Trophoblast cell (in vitro differentiated cells and primary cell): Measurements from ENCODE around the gene INPPL1.

Experiments
- DNase-seq, 2 donors: peaks; one replicate each; pipeline ENCODE4 v3.0.0-alpha.2; 2016
- H2AFZ ChIP-seq: 2 replicates; pipeline ENCODE4 v1.6.1; 2013; ENCODE audit warnings: low read length, moderate library complexity, mild to moderate bottlenecking; ENCODE audit not compliant: insufficient read depth, poor library complexity
- H2AK5ac ChIP-seq: 2 replicates; pipeline ENCODE4 v1.6.1; 2013; ENCODE audit warnings: mild to moderate bottlenecking, low read length
- H2BK120ac ChIP-seq: 2 replicates; pipeline ENCODE4 v1.6.1; 2013; ENCODE audit warnings: low read length, mild to moderate bottlenecking, moderate library complexity; ENCODE audit not compliant: insufficient read depth, poor library complexity
- H2BK12ac ChIP-seq: 2 replicates; pipeline ENCODE4 v1.6.1; 2013; ENCODE audit warnings: mild to moderate bottlenecking, low read length, moderate library complexity
- H2BK5ac ChIP-seq: 2 replicates; pipeline ENCODE4 v1.6.1; 2013; ENCODE audit warnings: low read length, low read depth, moderate library complexity, mild to moderate bottlenecking; ENCODE audit not compliant: poor library complexity
- H3K14ac ChIP-seq: 2 replicates; pipeline ENCODE4 v1.6.1; 2013; ENCODE audit warnings: mild to moderate bottlenecking, low read length
- H3K18ac ChIP-seq: 2 replicates; pipeline ENCODE4 v1.6.1; 2013; ENCODE audit warnings: mild to moderate bottlenecking, low read length
- H3K23ac ChIP-seq: 2 replicates; pipeline ENCODE4 v1.6.1; 2013; ENCODE audit warnings: low read length
- H3K27ac ChIP-seq: 2 replicates; pipeline ENCODE4 v1.5.1; 2013; ENCODE audit warnings: low read depth, mild to moderate bottlenecking, inconsistent platforms, low read length, moderate library complexity
- H3K27me3 ChIP-seq: 2 replicates; pipeline ENCODE4 v1.6.1; 2013; ENCODE audit warnings: inconsistent platforms, mild to moderate bottlenecking, low read length, moderate library complexity; ENCODE audit not compliant: insufficient read depth
- H3K36me3 ChIP-seq, 2 experiments: 1 replicate in 1 of 2; 2 replicates in 1 of 2; pipeline ENCODE4 v1.6.1; 2013; ENCODE audit warnings: low read length in 2 of 2, mild to moderate bottlenecking in 2 of 2, moderate library complexity in 1 of 2; ENCODE audit not compliant: insufficient read depth in 2 of 2, control insufficient read depth in 1 of 2
- H3K4ac ChIP-seq: 2 replicates; pipeline ENCODE4 v1.6.1; 2013; ENCODE audit warnings: low read depth, mild to moderate bottlenecking, low read length, moderate library complexity
- H3K4me1 ChIP-seq, 2 experiments: 1 replicate in 1 of 2; 2 replicates in 1 of 2; pipeline ENCODE4 v1.6.1; 2013; ENCODE audit warnings: low read length in 2 of 2, mild to moderate bottlenecking in 2 of 2, moderate library complexity in 1 of 2; ENCODE audit not compliant: insufficient read depth in 2 of 2, control insufficient read depth in 1 of 2
- H3K4me2 ChIP-seq: 2 replicates; pipeline ENCODE4 v1.6.1; 2013; ENCODE audit warnings: inconsistent platforms, mild to moderate bottlenecking, low read length, moderate library complexity
- H3K4me3 ChIP-seq: 2 replicates; pipeline ENCODE4 v1.5.1; 2013; ENCODE audit warnings: mild to moderate bottlenecking, low read depth, low read length, inconsistent platforms
- H3K79me1 ChIP-seq: one replicate; pipeline ENCODE4 v1.6.1; 2013; ENCODE audit warnings: low read length
- H3K79me2 ChIP-seq: 2 replicates; pipeline ENCODE4 v1.6.1; 2013; ENCODE audit warnings: low read length, mild to moderate bottlenecking; ENCODE audit not compliant: control insufficient read depth, insufficient read depth, poor library complexity
- H3K9ac ChIP-seq: 2 replicates; pipeline ENCODE4 v1.6.1; 2013; ENCODE audit warnings: mild to moderate bottlenecking, low read length
- H3K9me3 ChIP-seq: 2 replicates; pipeline ENCODE4 v1.6.1; 2013; ENCODE audit warnings: low read depth, mild to moderate bottlenecking, control low read depth, inconsistent platforms, low read length; ENCODE audit not compliant: insufficient read depth
- H4K12ac ChIP-seq: 2 replicates; pipeline ENCODE4 v1.6.1; 2013; ENCODE audit warnings: low read depth, mild to moderate bottlenecking, low read length, moderate library complexity
- H4K8ac ChIP-seq: 2 replicates; pipeline ENCODE4 v1.6.1; 2013; ENCODE audit warnings: low read depth, mild to moderate bottlenecking, low read length, moderate library complexity
- H4K91ac ChIP-seq: one replicate; pipeline ENCODE4 v1.6.1; 2013; ENCODE audit warnings: low read depth, mild to moderate bottlenecking, low read length, moderate library complexity
- WGBS: extraction: QIAGEN DNeasy Blood & Tissue Kit; methylation state at CpG from one replicate; pipeline ENCODE4 v1.1.7; 2013; ENCODE audit warnings: missing lambda C conversion rate; ENCODE audit not compliant: insufficient read length, insufficient coverage; ENCODE audit errors: extremely low coverage; 5-methylcytosine and 5-hydroxymethylcytosine counted together

Gene INPPL1

DNA sequence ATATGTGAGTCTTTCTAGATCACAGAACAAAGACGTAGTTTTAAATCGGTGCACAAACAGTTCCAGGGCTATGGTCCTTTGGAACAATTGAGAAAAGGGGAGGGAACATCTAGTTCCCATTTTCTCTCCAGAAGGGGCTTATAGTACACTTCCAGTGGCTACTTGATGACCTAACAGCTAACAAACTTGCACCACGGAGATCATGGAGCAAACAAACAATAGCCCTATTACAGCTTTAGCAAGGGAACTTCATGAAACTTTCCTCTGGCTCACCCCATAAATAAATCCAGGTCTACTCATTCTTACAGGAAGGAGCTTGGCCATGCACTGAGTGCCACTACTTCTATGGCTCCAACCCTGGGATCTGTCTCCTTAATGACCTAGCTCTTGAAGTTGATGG lies 16.3 kb upstream of the INPPL1 start:
- H3K79me2 ChIP-seq = no peaks in the 10 kb centered on the region
- H3K9me3 ChIP-seq = peaks cover 1% of the 10 kb centered on the region

DNA sequence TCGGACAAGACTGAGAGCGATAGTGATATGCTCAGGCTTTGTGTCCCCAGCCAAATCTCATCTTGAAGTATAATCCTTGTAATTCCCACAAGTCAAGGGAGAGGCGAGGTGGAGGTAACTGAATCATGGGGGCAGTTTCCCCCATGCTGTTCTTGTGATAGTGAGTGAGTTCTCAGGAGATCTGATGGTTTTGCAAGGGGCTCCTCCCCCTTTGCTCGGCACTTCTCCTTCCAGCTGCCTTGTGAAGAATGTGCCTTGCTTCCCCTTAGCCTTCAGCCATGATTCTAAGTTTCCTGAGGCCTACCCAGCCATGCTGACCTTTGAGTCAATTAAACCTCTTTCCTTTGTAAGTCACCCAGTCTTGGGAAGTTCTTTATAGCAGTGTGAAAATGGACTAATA lies 15.5 kb upstream of the INPPL1 start:
- WGBS = no CpG with 5 or more reads among the region's 4 CpGs

More for the DNA sequence above, 16.3 kb upstream of the INPPL1 start:
- no peak for DNase-seq
- H4K8ac ChIP-seq = no peak overlapping the region
- H3K4me3 ChIP-seq = no peak overlapping the region
- no peaks in the 10 kb centered on the region for H3K79me1 ChIP-seq
- no peak overlapping the region for H4K12ac ChIP-seq
- H2AFZ ChIP-seq = no peak overlapping the region
- no peak overlapping the region for H2BK12ac ChIP-seq
- H3K4me2 ChIP-seq = no peak overlapping the region
- no peak overlapping the region for H3K14ac ChIP-seq
- no peaks in the 10 kb centered on the region for H3K4me1 ChIP-seq
- H2AK5ac ChIP-seq = no peak overlapping the region
- H3K9ac ChIP-seq = no peak overlapping the region
- WGBS = no CpG with 5 or more reads among the region's 3 CpGs
- no peaks in the 10 kb centered on the region for H3K36me3 ChIP-seq
- no peak overlapping the region for H3K18ac ChIP-seq
- no peak overlapping the region for H3K4ac ChIP-seq
- H3K27ac ChIP-seq = no peak overlapping the region
- H3K27me3 ChIP-seq = no peaks in the 10 kb centered on the region
- no peak overlapping the region for H4K91ac ChIP-seq
- H2BK5ac ChIP-seq = no peak overlapping the region
- no peak overlapping the region for H2BK120ac ChIP-seq
- H3K23ac ChIP-seq = no peak overlapping the region

DNA sequence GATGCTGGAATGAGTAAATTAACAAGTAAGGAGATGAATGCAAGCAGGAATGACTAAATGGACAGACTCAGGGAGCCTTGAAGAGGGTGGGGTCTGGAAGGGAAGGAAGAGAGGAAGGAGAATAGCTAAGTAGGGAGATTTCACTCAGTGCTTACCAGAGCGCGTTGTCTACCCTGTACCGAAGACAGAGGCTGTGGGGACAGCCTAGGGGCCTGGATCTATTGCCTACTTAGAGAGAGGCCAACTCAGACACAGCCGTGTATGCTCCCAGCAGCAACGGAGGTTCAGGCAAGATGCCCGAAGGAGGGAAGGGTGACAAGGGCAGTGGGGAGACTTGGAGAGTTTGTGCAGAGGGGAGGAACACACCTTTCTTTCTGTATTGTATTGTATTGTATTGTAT lies 7.9 kb upstream of the INPPL1 start, which contains the start of gene FOLR2:
FOLR2 (plus strand) TSS at position 157 of the 400 bp plus-strand sequence. CDS start 1,791 bp downstream, outside the sequence.
- Histone ChIP-seq H3K18ac (no peak within 1 kb of the TSS), H3K9me3 (peaks cover 2% of the 10 kb centered on the region), H4K8ac (no peak within 1 kb of the TSS), H3K4me2 (no peak within 1 kb of the TSS), H3K14ac (no peak within 1 kb of the TSS), H2AFZ (no peak within 1 kb of the TSS), H3K79me2 (no peaks in the 10 kb centered on the region), H3K4me3 (no peak within 1 kb of the TSS), H3K4me1 (peaks cover 2 to 3% of the 10 kb centered on the region in 2 experiments), H4K91ac (no peak within 1 kb of the TSS), H3K27me3 (no peaks in the 10 kb centered on the region), H2AK5ac (no peak within 1 kb of the TSS), H4K12ac (no peak within 1 kb of the TSS), H3K4ac (no peak within 1 kb of the TSS), H3K9ac (no peak within 1 kb of the TSS), H2BK5ac (no peak within 1 kb of the TSS), H3K27ac (no peak within 1 kb of the TSS), H3K23ac (no peak within 1 kb of the TSS), H2BK120ac (no peak within 1 kb of the TSS), H2BK12ac (no peak within 1 kb of the TSS), H3K79me1 (no peaks in the 10 kb centered on the region), H3K36me3 (no peaks in the 10 kb centered on the region)
- DNase-seq = no peak
- WGBS = no CpG with 5 or more reads among the region's 6 CpGs

More for the DNA sequence above, 15.5 kb upstream of the INPPL1 start:
- H3K9ac ChIP-seq = no peak overlapping the region
- H3K4me2 ChIP-seq = no peak overlapping the region
- H4K8ac ChIP-seq = no peak overlapping the region
- no peak overlapping the region for H2BK12ac ChIP-seq
- no peak overlapping the region for H2BK120ac ChIP-seq
- H2BK5ac ChIP-seq = no peak overlapping the region
- H3K79me1 ChIP-seq = no peaks in the 10 kb centered on the region
- H2AFZ ChIP-seq = no peak overlapping the region
- H3K27ac ChIP-seq = no peak overlapping the region
- no peak overlapping the region for H3K4me3 ChIP-seq
- H3K4me1 ChIP-seq = no peaks in the 10 kb centered on the region
- H4K12ac ChIP-seq = no peak overlapping the region
- peaks cover 1% of the 10 kb centered on the region for H3K9me3 ChIP-seq
- no peaks in the 10 kb centered on the region for H3K36me3 ChIP-seq
- H3K14ac ChIP-seq = no peak overlapping the region
- no peak overlapping the region for H3K4ac ChIP-seq
- no peaks in the 10 kb centered on the region for H3K27me3 ChIP-seq
- H4K91ac ChIP-seq = no peak overlapping the region
- no peaks in the 10 kb centered on the region for H3K79me2 ChIP-seq
- no peak overlapping the region for H2AK5ac ChIP-seq
- no peak for DNase-seq
- H3K23ac ChIP-seq = no peak overlapping the region
- H3K18ac ChIP-seq = no peak overlapping the region

DNA sequence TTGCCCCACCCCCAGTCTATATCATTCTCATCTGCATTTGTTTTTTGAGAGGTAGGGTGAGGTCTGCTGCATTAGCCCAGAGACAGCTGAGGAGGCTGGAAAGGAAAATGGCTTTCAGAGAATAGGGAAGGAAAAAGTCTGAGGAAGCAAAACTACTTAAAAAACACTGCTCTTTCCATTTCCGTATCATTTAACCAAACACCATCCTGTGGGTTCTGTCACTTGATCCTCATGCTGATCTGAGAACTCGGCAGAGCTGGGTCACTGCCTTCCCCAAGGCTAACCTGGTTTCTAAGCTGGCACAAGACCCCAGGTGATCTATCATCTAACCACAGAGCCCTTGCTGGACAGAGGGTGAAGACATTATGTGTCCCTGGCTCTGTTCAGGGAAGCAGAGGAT lies 6.7 kb upstream of the INPPL1 start:
- H3K9ac ChIP-seq = no peak overlapping the region
- no peak overlapping the region for H4K8ac ChIP-seq
- no peak overlapping the region for H2AFZ ChIP-seq
- H3K18ac ChIP-seq = no peak overlapping the region
- H3K9me3 ChIP-seq = peaks cover 2% of the 10 kb centered on the region
- H3K23ac ChIP-seq = no peak overlapping the region
- H3K36me3 ChIP-seq = no peaks in the 10 kb centered on the region
- no peak overlapping the region for H2BK12ac ChIP-seq
- no peak overlapping the region for H3K4me3 ChIP-seq
- H4K12ac ChIP-seq = no peak overlapping the region
- no peaks in the 10 kb centered on the region for H3K27me3 ChIP-seq
- H4K91ac ChIP-seq = no peak overlapping the region
- no peak overlapping the region for H2AK5ac ChIP-seq
- no peak overlapping the region for H3K4ac ChIP-seq
- WGBS = no CpG with 5 or more reads among the region's 2 CpGs
- H3K27ac ChIP-seq = no peak overlapping the region
- H2BK5ac ChIP-seq = no peak overlapping the region
- no peaks in the 10 kb centered on the region for H3K79me2 ChIP-seq
- no peak for DNase-seq
- H3K14ac ChIP-seq = no peak overlapping the region
- H2BK120ac ChIP-seq = no peak overlapping the region
- peaks cover 3% of the 10 kb centered on the region for H3K79me1 ChIP-seq
- peaks cover 11 to 12% of the 10 kb centered on the region in 2 experiments for H3K4me1 ChIP-seq
- H3K4me2 ChIP-seq = no peak overlapping the region
